Renal cortex interstitium (tissue), 11 donors: ENCODE measurements around the gene WIF1. TPM values are rescaled to one million over a fixed set of nuclear protein-coding genes. Genes with fewer than 3 reads are reported as not detected.

Experiments used
- DNase-seq, 11 donors: peaks; one replicate each; pipeline ENCODE4 v3.0.0-alpha.2; 2013; ENCODE audit warnings: low read depth in 9 of 11, low spot score in 4 of 11; ENCODE audit errors: extremely low read depth in 1 of 11
- polyA plus RNA-seq, 3 donors: library from polyadenylated mRNA; unstranded; fragments of 120-200 nt; gene quantifications; one replicate each; pipeline ENCODE4 v1.2.1, GENCODE V29; 2013; ENCODE audit not compliant: insufficient read length in 3 of 3

Gene WIF1
- polyA plus RNA-seq, 3 donors = 2.5 to 3.2 (median 3.0) TPM

- no peak for DNase-seq
Observed at GRCh38 chr12:65126482-65126881, 5.4 kb upstream of the WIF1 start.

GRCh38 chr12:65125975-65126374, 4.9 kb upstream of the WIF1 start:
- no peak for DNase-seq

- DNase-seq = no peak
Observed at GRCh38 chr12:65125247-65125646, 4.1 kb upstream of the WIF1 start.

GRCh38 chr12:65123435-65124063, 2.4 kb upstream of the WIF1 start:
- DNase-seq = peak in 7 of 11 donors; percentile 16 to 40 (median 31)

GRCh38 chr12:65122703-65123102, 1.6 kb upstream of the WIF1 start:
- DNase-seq = no peak

- DNase-seq = no peak
Observed at GRCh38 chr12:65121956-65122469, 908 bp upstream of the WIF1 start.

GRCh38 chr12:65119063-65119462, 2.0 kb downstream of the WIF1 start:
- DNase-seq = no peak

- no peak for DNase-seq
Observed at GRCh38 chr12:65113621-65114035, 7.5 kb downstream of the WIF1 start.

- no peak for DNase-seq
Observed at GRCh38 chr12:65106948-65107347, 14.2 kb downstream of the WIF1 start.

- DNase-seq = peak in 1 of 11 donors; percentile 18
Observed at GRCh38 chr12:65100140-65100539, 21.0 kb downstream of the WIF1 start.

GRCh38 chr12:65099182-65099581, 21.9 kb downstream of the WIF1 start:
- DNase-seq = no peak

- no peak for DNase-seq
Observed at GRCh38 chr12:65098364-65098763, 22.7 kb downstream of the WIF1 start.

GRCh38 chr12:65094722-65095121, 26.4 kb downstream of the WIF1 start:
- no peak for DNase-seq

- no peak for DNase-seq
Observed at GRCh38 chr12:65093606-65094005, 27.5 kb downstream of the WIF1 start.

- no peak for DNase-seq
Observed at GRCh38 chr12:65090461-65090860, 30.6 kb downstream of the WIF1 start.

GRCh38 chr12:65086236-65086635, 34.9 kb downstream of the WIF1 start:
- DNase-seq = no peak

GRCh38 chr12:65084579-65084978, 36.5 kb downstream of the WIF1 start:
- DNase-seq = no peak

- DNase-seq = no peak
Observed at GRCh38 chr12:65083581-65083980, 37.5 kb downstream of the WIF1 start.

GRCh38 chr12:65082406-65082805, 38.7 kb downstream of the WIF1 start:
- DNase-seq = no peak

GRCh38 chr12:65081496-65081895, 39.6 kb downstream of the WIF1 start:
- no peak for DNase-seq

GRCh38 chr12:65074932-65075331, 46.2 kb downstream of the WIF1 start:
- DNase-seq = no peak
